ENCODE measurements around the gene PCED1B.

PCED1B gene

DNA sequence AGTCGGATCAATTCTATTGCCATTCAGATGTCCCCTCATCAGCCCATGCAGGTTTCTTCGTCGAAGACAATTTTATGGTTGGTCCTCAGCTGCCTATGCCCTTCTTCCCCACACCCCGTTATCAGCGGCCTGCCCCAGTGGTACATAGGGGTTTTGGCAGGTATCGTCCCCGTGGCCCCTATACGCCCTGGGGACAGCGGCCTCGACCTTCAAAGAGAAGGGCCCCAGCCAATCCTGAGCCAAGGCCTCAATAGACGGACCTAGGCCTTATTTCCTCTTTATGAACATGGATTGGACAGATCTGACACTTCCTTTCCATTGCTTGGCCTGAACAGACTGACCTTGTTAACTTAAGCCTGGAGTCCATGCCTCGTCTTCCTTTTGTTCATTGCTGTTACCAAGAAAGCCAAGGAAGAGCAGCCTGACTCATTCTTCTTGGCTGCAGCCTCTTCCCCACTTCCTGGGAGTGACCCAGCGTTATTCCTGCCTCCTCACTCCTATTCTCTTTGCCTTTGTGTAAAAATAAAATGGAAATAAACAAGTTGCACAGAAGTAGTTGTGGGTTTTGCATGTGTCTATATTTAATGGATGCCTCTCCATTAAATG lies 156.8 kb downstream of the PCED1B start:
- DNase-seq (ENCODE audit: low read depth) = peak; percentile 92

DNA sequence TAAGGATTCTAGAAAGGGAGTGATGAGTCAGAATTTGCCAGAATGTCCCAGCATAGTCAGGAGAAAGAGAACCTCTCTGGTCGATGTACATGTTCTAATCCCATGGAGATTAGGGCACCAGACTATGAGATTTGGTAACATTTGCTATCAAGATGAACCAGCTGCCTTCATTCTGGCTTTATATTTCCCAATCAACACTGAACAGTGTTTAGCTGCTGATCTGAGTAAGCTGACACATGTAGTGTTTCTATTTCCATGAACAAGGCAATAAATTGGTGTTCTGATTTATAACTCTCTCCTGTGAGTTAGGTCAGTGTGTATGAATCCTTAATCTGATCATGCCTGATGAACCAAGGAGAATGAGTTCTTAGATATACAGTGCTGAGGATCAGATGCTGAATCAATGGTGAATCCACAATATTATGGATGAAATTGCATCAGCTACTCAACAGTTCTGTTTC lies 158.4 kb downstream of the PCED1B start:
- peak; percentile 27 for DNase-seq (ENCODE audit: low read depth)

DNA sequence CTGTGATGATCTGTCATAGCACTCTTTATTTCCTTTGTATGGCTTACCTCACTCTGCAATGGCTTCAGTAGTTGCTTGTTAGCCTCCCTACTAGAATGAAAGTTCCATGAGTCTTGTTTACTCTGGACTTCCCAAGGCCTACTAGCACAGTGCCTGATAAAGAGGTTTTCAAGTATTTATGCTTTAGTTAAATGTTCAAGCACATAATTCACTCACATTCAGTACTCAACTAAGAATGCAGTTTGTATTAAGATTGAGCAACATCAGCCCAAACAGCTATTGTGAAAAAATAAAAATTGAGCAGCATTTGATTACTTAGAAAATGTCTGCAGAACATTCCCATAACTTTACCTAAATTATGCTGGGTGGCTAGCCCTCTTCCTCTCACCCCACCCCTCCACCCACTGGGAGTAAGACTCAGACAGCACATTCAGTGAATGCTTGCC lies 159.3 kb downstream of the PCED1B start:
- DNase-seq (ENCODE audit: low read depth) = peak; percentile 63

- no peak for DNase-seq (ENCODE audit: low read depth)
Observed at GRCh38 chr12:47242426-47242825, 163.0 kb downstream of the PCED1B start.

DNA sequence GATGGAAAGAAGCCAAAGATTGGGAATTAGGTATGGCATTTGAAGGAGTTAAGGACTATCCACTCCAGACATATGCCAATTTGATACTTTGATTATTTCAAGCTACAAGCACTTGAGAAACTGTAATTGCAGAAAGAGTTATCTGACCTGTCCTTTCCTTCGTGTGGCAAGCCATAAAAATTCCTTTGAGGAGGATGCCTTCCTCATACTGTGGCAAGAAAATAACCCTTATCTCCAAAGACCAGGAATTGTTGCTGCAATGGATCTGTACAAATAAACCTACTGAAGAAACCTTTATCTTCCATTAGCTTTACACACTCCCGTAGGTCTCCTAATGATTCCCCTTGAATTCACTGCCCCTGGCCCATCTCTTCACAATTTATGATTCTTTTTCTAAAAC lies 165.4 kb downstream of the PCED1B start:
- peak; percentile 38 for DNase-seq (ENCODE audit: low read depth)

- DNase-seq (ENCODE audit: low read depth) = no peak
Observed at GRCh38 chr12:47245623-47246022, 166.2 kb downstream of the PCED1B start.

DNA sequence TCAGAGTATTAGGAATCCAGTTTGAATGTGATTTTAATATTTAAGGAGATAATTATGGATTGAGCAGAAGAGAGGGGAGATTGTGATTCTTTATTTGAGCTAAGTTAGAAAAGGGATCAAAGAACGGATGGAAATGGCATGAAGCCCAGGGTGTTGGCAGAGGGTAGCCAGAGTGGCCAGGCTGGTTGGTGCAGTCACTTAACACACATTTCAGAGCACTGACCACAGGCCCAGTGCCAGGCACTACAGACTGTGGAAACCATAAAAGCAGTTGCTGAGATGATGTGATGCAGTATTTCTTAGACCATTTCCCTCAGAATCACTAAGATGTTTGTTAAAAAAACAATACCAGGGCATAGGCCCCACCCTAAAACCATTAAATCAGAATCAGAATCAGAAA lies 168.0 kb downstream of the PCED1B start:
- no peak for DNase-seq (ENCODE audit: low read depth)

GRCh38 chr12:47249082-47249481 lies 169.7 kb downstream of the PCED1B start:
- DNase-seq (ENCODE audit: low read depth) = peak; percentile 20

- no peak for DNase-seq (ENCODE audit: low read depth)
Observed at GRCh38 chr12:47249719-47250357, 170.4 kb downstream of the PCED1B start.

GRCh38 chr12:47251919-47252318 lies 172.5 kb downstream of the PCED1B start:
- no peak for DNase-seq (ENCODE audit: low read depth)

DNA sequence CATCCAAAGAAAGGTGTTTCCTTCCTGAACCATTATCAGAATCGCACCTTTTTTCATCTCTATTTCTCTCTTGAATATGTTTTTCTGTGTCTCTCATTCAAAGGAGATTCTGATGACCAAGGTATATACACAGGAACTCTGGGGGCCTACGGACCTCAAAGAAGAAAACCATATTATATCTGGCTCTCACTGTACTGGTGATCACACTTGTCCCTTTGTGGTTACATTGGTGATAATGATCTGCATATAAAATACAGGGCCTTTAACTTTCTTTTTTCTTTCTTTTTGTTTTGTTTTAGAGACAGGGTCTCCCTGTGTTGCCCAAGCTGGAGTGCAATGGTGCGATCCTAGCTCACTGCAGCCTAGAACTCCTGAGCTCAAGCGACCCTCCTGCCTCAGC lies 185.5 kb downstream of the PCED1B start:
- DNase-seq (ENCODE audit: low read depth) = no peak

GRCh38 chr12:47265391-47265790 lies 186.0 kb downstream of the PCED1B start:
- no peak for DNase-seq (ENCODE audit: low read depth)

DNA sequence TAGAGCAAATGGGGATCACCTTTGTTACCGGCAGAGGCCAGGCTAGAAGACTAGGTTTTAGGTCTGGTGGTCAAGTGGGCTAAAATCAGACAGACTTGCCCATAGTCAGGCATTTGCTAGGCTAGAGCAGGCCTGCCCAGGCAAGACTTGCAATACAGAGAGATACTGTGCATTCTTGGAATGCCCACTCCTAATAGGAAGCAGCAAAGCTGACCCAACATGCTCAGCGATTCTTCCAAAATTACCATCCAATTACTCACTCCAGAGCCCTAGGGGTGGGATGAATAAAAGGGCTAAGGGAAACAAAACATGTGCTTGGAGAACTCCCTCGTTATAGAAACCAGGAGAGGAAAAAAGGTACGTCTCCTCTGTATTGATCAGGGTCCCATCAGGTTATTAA lies 188.2 kb downstream of the PCED1B start:
- DNase-seq (ENCODE audit: low read depth) = peak; percentile 79

GRCh38 chr12:47268501-47269454 lies 189.4 kb downstream of the PCED1B start:
- peak; percentile 21 for DNase-seq (ENCODE audit: low read depth)

- DNase-seq (ENCODE audit: low read depth) = no peak
Observed at GRCh38 chr12:47269916-47270315, 190.5 kb downstream of the PCED1B start.

GRCh38 chr12:47270782-47271664 lies 191.6 kb downstream of the PCED1B start:
- peak; percentile 92 for DNase-seq (ENCODE audit: low read depth)

DNA sequence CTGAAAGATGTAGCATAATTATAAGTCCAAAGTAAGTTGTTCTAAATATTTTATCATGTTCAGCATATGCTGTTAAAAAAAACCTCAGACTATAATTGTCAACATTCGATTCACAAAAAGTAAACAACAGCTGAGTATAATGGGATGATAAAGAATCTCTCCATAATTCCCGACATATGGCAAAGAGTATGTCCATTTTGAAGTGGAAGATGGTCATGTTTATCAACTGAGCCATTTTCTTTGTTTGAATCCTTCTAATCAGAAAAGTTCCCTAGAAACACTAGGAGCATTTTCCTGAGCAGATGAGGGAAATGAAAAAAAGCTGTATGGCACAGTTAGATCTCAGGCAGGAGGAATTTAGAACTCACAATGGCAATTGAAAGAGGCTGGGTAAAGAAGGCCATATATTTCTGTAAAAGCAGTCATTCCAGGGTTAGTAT lies 192.4 kb downstream of the PCED1B start:
- DNase-seq (ENCODE audit: low read depth) = peak; percentile 16

GRCh38 chr12:47272412-47273190 lies 193.2 kb downstream of the PCED1B start:
- peak; percentile 60 for DNase-seq (ENCODE audit: low read depth)

DNA sequence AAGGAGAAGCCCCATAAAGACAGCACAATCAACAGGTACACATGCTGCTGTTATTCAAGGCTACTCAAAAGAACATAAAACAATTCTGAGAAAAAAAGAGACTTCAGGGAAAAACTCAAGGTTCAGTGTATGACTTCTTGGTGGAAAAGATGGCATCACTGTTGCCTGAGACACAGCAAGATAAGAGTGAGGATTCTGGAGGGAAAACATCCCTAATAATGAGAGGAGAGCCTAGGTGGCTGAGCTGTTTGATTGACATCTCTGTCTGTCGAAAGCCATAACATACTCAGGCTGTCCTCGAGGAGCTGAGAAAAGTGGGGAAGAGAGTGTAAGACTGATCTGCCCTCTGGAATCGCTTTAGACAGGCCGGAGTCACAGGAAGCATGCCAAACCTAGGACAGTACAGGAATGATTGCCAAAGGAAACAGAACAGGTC lies 193.8 kb downstream of the PCED1B start:
- DNase-seq (ENCODE audit: low read depth) = peak; percentile 26

DNA sequence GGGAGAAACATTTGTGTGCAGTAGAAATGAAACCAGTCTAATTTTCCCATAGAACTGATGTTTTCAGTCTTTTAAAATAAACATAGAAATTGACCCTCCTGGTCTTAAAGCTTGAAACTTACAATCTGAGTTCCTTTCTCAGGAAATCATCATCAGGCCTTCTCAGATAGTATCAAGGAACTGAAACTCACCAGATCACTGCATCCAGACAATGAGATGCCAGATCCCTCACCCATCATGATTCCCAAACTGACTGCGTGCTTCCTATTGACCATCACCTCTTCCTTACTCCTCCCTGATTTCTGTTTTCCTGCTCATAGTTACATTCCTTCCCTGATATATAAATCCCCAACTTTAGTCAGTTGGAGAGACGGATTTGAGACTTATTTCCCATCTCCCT lies 195.3 kb downstream of the PCED1B start:
- DNase-seq (ENCODE audit: low read depth) = peak; percentile 23

DNA sequence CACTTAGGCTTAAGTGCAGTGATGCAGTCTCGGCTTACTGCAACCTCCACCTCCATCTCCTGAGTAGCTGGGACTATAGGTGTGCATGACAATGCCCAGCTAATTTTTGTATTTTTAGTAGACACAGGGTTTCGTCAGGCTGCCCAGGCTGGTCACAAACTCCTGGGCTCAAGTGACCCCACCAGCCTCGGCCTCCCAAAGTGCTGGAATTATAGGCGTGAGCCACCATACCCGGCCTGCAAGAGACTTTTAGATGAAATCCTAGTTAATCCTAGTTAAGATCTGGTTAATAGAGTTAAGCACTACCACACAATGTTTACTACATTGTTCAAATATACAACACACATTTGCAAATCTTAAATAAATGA lies 196.8 kb downstream of the PCED1B start:
- DNase-seq (ENCODE audit: low read depth) = no peak
